ENCODE measurements around the gene UBP1.

- TF ChIP-seq CTCF (IDR thresholded peaks at IDR 0.05) = no peak
- no peak for TF ChIP-seq POLR2A (IDR thresholded peaks at IDR 0.05)
These were observed 15.4 kb downstream of the UBP1 start for GRCh38 chr3:33424606-33425452.

All from gastroesophageal sphincter (tissue), 3 donors.